Left ventricle myocardium inferior (tissue), 1 donor: ENCODE results near the gene GCNT2. TPM values are rescaled to one million over a fixed set of nuclear protein-coding genes. Genes with fewer than 3 reads are reported as not detected.
"Not testable (repeated sequence)": the region's sequence is repeated elsewhere in the genome, so short reads cannot be mapped to it uniquely, and the experiment has no call there.

Experiments
- DNase-seq: peaks from one replicate; pipeline ENCODE4 v3.0.0-alpha.2; 2020
- H3K27ac ChIP-seq: fragments of 200-600 bp; replicated peaks from 2 replicates; pipeline ENCODE4 v1.8.0; 2021
- H3K27me3 ChIP-seq: fragments of 200-600 bp; 2 replicates; pipeline ENCODE4 v1.8.0; 2021; ENCODE audit warnings: low read depth
- H3K36me3 ChIP-seq: fragments of 200-600 bp; 2 replicates; pipeline ENCODE4 v1.8.0; 2021
- H3K4me1 ChIP-seq: fragments of 200-600 bp; 2 replicates; pipeline ENCODE4 v1.8.0; 2021
- H3K4me3 ChIP-seq: fragments of 200-600 bp; 2 replicates; pipeline ENCODE4 v1.8.0; 2021; ENCODE audit warnings: mild to moderate bottlenecking, moderate library complexity
- H3K9me3 ChIP-seq: fragments of 200-600 bp; replicated peaks from 2 replicates; pipeline ENCODE4 v1.8.0; 2021
- CTCF ChIP-seq: fragments of 200-600 bp; IDR thresholded peaks from 2 replicates; pipeline ENCODE4 v1.8.0; 2021; ENCODE audit warnings: antibody characterized with exemption, mild to moderate bottlenecking, borderline replicate concordance
- intact Hi-C: fragments of 100-400 bp; cut with micrococcal nuclease; formaldehyde crosslinking; loops from one replicate; pipeline ENCODE4 v1.11.0; 2022
- total RNA-seq: library from RNA; stranded (reverse); fragmentation: NEBNext Ultra II Directional; extraction: Animal tissue kit (Norgen Biotek cat#: 25700); gene quantifications from one replicate; pipeline ENCODE4 v1.2.1, GENCODE V29; 2021
- donor health status: DM: no; HTN: yes; CAD: no; lungs with severe emphysema.

Gene GCNT2
- total RNA-seq, 1 donor from 2014 or later: 49.0 TPM

GRCh38 chr6:10612161-10612560 is 91.0 kb downstream of the GCNT2 start:
- Histone ChIP-seq H3K27me3 (no peaks in the 10 kb centered on the region), H3K36me3 (no peaks in the 10 kb centered on the region), H3K4me1 (peaks cover 46% of the 10 kb centered on the region), H3K9me3 (peaks cover 8% of the 10 kb centered on the region), H3K27ac (peak overlapping the region; percentile 43), H3K4me3 (no peak overlapping the region)
- no peak for DNase-seq
- intact Hi-C loops: no loop called here
- TF ChIP-seq CTCF: no peak

GRCh38 chr6:10613077-10613476 is 91.9 kb downstream of the GCNT2 start:
- intact Hi-C loops: no loop called here
- no peaks in the 10 kb centered on the region for H3K27me3 ChIP-seq
- H3K36me3 ChIP-seq: no peaks in the 10 kb centered on the region
- peaks cover 49% of the 10 kb centered on the region for H3K4me1 ChIP-seq
- peaks cover 8% of the 10 kb centered on the region for H3K9me3 ChIP-seq
- no peak overlapping the region for H3K4me3 ChIP-seq
- no peak for TF ChIP-seq CTCF
- no peak for DNase-seq
- H3K27ac ChIP-seq: peak overlapping the region; percentile 43

GRCh38 chr6:10613723-10614122 is 92.6 kb downstream of the GCNT2 start:
- Histone ChIP-seq H3K9me3 (peaks cover 7% of the 10 kb centered on the region), H3K36me3 (no peaks in the 10 kb centered on the region), H3K4me3 (no peak overlapping the region), H3K4me1 (peaks cover 46% of the 10 kb centered on the region), H3K27ac (no peak overlapping the region), H3K27me3 (no peaks in the 10 kb centered on the region)
- no peak for DNase-seq
- no peak for TF ChIP-seq CTCF
- intact Hi-C loops: no loop called here

- DNase-seq: no peak
- H3K27ac ChIP-seq: peak overlapping the region; percentile 19
- H3K27me3 ChIP-seq: no peaks in the 10 kb centered on the region
- H3K9me3 ChIP-seq: no peaks in the 10 kb centered on the region
- H3K36me3 ChIP-seq: no peaks in the 10 kb centered on the region
- TF ChIP-seq CTCF: no peak
- intact Hi-C loops: no loop called here
- H3K4me3 ChIP-seq: no peak overlapping the region
- H3K4me1 ChIP-seq: peaks cover 40% of the 10 kb centered on the region
These were observed 94.5 kb downstream of the GCNT2 start for GRCh38 chr6:10615675-10616074.

- H3K27ac ChIP-seq, intact Hi-C loops, H3K9me3 ChIP-seq, H3K27me3 ChIP-seq, H3K36me3 ChIP-seq, DNase-seq, H3K4me3 ChIP-seq: not testable (repeated sequence)
- H3K4me1 ChIP-seq: peaks cover 45% of the 10 kb centered on the region
These were observed 95.1 kb downstream of the GCNT2 start for GRCh38 chr6:10616266-10616665.

- intact Hi-C loops: no loop called here
These were observed 96.0 kb downstream of the GCNT2 start for GRCh38 chr6:10617008-10617696.

More at GRCh38 chr6:10617008-10617696, 96.0 kb downstream of the GCNT2 start:
- H3K4me3 ChIP-seq: no peak overlapping the region
- DNase-seq: no peak
- peaks cover 3% of the 10 kb centered on the region for H3K9me3 ChIP-seq
- no peaks in the 10 kb centered on the region for H3K27me3 ChIP-seq
- peaks cover 50% of the 10 kb centered on the region for H3K4me1 ChIP-seq
- no peak for TF ChIP-seq CTCF
- peaks cover 6% of the 10 kb centered on the region for H3K36me3 ChIP-seq
- H3K27ac ChIP-seq: peak overlapping the region; percentile 30
